Measurements from ENCODE around the gene PRC1.
"Not testable (repeated sequence)": the region's sequence is repeated elsewhere in the genome, so short reads cannot be mapped to it uniquely, and the experiment has no call there.

Gene PRC1

GRCh38 chr15:90994417-90995311, at the start of gene PRC1:
TSS of gene PRC1 (minus strand) at chr15:90994535. CDS start at chr15:90994417, 118 bp downstream.
- peak; percentile 95 to 98 (median 97) for DNase-seq (ENCODE audit: low read depth in 3 of 3)

DNA sequence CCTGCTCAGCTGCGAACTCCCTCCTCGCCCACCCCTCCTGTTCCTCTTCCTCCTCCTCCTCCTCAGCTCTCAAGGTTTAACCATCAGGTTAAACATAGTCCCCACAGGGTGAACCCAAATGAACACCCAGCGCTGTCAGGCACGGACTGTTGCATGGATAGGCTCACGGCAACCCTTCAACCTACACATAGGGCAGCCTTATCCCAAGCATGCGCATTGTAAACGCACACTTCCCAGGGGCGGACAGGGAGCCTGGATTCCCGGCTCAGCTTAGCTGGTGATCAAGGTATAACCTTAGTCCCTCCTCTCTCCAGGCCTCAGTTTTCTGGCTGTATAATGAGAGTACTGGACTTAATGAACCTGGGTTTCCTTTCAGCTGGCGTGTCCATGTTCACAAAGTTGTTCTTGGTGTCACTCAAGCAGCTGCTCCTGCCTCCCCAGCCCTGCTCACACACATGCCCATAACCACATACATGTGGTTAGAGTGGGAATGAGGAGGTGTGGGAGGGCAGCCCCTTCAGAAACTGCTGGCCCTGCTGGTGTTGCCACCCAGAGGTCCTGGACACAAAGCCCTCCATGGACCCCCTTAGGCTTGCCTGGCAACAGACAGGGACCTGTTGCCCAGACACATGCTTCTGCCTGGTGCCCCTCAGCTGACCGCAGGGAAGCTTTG, 49.0 kb upstream of the PRC1 start:
- DNase-seq (ENCODE audit: low read depth in 3 of 3): no peak

GRCh38 chr15:91040856-91041255, 46.5 kb upstream of the PRC1 start:
- no peak for DNase-seq (ENCODE audit: low read depth in 3 of 3)

GRCh38 chr15:91039996-91040395, 45.7 kb upstream of the PRC1 start:
- no peak for DNase-seq (ENCODE audit: low read depth in 3 of 3)

- DNase-seq (ENCODE audit: low read depth in 3 of 3): peak in 1 of 3 experiments; percentile 56
Measured at GRCh38 chr15:91032919-91033803, 38.8 kb upstream of the PRC1 start.

DNA sequence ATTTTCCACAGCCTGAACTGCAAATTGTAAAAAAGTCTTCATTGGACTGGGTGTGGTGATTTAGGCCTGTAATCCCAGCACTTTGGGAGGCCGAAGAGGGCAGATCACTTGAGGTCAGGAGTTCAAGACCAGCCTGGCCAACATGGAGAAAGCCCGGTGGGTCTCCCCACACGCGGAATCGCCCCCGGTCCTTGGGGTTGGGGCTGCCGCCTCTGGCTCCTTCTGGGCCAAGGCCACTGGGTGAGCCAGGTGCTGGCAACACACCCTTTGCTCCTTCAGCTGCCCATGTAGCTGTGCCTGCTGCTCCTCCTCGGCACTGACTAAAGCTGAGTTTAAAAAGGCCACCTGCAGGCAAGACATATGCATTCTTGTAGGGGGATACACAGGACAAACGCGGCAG, 37.5 kb upstream of the PRC1 start:
- no peak for DNase-seq (ENCODE audit: low read depth in 3 of 3)

DNA sequence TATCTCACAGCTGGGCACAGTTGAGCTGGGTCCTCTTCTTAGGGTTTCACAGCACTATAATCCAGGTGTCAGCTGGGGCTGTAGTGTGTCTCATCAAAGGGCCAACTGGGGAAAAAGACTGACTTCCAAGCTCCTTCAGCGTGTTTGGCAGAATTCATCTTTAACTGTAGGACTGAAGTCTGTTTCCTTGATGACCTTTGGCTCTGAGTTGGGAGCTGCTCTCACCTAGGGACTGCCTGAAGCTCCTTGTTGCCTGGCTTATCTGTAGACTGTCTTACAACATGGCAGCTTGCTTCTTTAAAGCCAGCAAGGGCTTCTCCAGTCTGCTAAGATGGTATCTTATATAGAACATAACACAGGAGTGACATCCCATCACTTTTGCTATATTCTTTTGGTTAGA, 33.3 kb upstream of the PRC1 start:
- no peak for DNase-seq (ENCODE audit: low read depth in 3 of 3)

DNA sequence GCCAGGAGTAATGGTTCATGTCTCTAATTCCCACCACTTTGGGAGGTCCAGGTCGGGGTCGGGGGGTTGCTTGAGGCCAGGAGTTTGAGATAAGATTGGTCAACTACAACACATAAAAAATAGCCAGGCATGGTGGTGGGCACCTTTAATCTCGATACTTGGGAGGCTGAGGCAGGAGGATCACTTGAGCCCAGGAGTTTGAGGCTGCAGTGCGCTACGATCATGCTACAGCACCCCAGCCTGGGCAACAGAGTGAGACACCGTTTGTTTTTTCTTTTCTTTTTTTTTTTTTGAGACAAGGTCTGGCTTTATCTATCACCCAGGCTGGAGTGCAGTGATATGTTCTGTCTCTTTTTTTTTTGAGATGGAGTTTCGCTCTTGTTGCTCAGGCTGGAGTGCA, 29.4 kb upstream of the PRC1 start:
- DNase-seq (ENCODE audit: low read depth in 3 of 3): no peak

DNA sequence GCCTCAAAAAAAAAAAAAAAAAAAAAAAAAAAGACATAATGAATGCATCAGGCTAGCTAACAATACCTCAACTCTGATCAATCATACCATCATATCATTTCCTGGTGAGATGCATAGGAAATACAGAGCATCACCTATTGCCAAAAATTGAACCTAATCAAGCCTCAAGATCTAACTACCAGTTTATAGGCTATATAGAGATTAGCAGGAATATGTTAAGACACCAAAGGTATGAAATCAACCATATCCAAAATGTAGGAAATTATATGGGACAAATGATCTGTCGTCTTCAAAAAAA, 28.4 kb upstream of the PRC1 start:
- DNase-seq (ENCODE audit: low read depth in 3 of 3): no peak

DNA sequence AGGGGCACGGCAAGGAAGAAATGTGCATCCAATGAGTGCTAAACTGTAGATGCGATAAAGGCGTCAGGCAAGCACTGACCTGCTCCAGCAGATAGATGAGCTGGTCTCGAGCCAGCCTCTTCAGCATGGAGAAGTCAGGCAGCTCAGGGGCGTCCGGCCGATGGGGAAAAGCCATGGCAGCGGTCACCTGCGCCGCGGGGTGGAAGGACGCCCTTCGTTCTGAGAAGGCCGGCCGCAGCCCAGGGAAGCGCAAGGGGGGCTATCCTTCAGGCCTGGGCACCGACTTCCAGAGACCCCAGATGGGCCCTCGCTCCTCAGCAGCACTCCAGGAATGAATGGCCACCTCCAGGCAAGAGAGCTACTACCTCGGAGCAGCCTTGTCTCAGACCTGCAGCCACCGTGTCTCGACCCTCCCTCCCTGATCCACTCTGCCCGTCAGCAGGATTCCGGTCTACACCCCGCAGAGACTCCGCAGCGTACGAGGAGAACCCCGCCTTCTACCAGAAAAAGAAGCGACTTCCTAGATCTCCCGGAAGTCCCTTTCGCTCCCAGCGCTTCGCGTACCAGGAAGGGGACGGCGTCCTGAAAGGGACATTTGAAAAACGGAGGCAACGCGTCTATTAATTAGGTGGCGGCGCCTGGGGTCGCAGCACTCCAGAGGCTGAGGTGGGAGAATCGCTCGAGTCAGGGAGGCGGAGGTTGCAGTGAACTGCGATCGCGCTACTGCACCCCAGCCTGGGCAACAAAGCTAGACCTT, 27.9 kb upstream of the PRC1 start, which contains the start of gene VPS33B:
Gene VPS33B (minus strand): TSS at position 520 of the 757 bp plus-strand sequence. CDS start 345 bp downstream, at position 175.
- peak; percentile 62 to 79 (median 64) for DNase-seq (ENCODE audit: low read depth in 3 of 3)

DNA sequence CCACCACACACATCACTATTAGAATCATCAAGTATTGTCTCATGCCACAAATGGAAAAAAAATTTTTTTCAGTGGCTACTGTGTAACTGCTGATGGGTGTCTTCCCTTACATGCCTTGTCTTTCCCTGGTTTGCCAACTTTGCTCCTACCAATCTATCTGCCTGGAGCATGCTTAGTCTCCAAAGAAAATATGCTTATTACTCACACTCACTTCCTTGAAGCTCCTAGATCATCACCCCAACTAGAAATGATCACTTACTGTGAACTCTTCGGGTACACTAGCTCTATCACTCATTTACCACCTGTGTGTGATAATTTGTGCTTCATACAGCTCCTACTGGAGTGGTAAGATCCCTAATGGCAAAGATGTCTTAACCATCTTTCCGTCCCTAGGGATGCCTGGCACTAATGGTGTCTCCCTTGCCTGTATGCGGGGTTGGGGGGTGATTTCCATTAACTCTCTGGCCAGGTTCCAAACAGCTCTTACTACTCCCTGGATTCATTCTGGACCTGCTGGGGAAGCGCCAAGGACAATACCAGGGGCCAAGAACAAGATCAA, 27.3 kb upstream of the PRC1 start:
- no peak for DNase-seq (ENCODE audit: low read depth in 3 of 3)

- DNase-seq (ENCODE audit: low read depth in 3 of 3): no peak
Measured at GRCh38 chr15:91018158-91018557, 23.8 kb upstream of the PRC1 start.

- DNase-seq (ENCODE audit: low read depth in 3 of 3): no peak
Measured at GRCh38 chr15:91017716-91018115, 23.4 kb upstream of the PRC1 start.

DNA sequence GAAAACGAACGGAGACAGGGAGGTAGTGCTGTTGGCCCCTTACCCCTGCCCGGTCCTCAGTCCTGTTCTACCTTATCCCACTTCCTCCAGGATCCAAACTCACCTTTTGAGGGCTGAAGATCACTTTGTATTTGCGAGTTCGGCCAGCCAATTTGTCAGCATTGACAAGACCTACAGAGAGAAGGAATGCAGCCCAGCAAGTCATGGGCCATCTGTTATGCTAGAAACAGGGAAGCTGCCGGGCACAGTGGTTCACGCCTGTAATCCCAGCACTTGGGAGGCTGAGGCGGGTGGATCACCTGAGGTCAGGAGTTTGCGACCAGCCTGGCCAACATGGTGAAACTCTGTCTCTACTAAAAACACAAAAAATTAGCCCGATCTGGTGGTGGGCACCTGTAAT, 19.4 kb upstream of the PRC1 start:
- not testable (repeated sequence) for DNase-seq (ENCODE audit: low read depth in 3 of 3)

DNA sequence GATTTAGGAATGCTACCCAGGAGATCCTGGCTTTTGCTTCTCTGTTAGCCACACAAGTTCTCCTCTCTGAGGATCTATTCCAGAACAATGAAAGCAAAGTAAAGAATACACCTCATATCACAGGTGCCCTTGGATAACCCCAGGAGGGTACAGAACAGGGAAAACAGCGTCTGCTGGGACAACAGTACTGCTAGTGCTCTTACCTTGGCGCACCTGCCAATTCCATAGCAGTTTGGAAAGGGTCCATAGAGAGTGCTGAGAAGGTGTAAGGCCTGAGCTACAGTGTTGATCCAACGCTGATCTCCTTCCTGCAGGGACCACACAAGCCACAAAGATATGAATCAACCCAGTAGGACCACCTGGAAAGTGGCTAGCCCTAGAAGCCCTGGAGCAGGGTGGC, 12.9 kb upstream of the PRC1 start:
- no peak for DNase-seq (ENCODE audit: low read depth in 3 of 3)

GRCh38 chr15:91001209-91001608, 6.9 kb upstream of the PRC1 start:
- no peak for DNase-seq (ENCODE audit: low read depth in 3 of 3)

- no peak for DNase-seq (ENCODE audit: low read depth in 3 of 3)
Measured at GRCh38 chr15:90998737-90999136, 4.4 kb upstream of the PRC1 start.

GRCh38 chr15:90994059-90994416, 297 bp downstream of the PRC1 start:
- DNase-seq (ENCODE audit: low read depth in 3 of 3): peak in 1 of 3 experiments; percentile 12

- DNase-seq (ENCODE audit: low read depth in 3 of 3): no peak
Measured at GRCh38 chr15:90991587-90992285, 2.6 kb downstream of the PRC1 start.

DNA sequence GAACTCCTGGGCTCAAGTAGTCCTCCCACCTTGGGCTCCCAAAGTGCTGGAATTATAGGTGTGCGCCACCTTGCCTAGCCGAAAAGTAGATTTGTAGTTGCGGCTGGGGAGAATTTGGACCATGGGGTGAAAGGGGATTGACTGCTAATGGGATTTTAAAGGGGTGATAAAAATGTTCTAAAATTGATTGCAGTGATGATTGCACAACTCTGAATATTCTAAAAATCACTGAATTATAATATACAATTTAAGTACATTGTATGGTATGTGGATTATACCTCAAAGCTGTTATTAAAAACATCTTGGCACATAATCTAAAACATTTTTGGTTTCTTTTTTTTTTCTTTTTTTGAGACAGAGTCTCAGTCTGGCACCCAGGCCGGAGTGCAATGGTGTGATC, 3.9 kb downstream of the PRC1 start:
- DNase-seq (ENCODE audit: low read depth in 3 of 3): no peak

Data from stimulated activated CD4-positive, alpha-beta T cell treated with anti-CD3 and anti-CD28 coated beads, TNF-alpha, amount 100 ng/mL, for 24 hours (primary cell).